HEK293 (cell line): ENCODE data around the gene LGR5.
A peak's percentile ranks its signal among the peaks of the same experiment; 100 is the strongest.
"Not testable (repeated sequence)": the region's sequence is repeated elsewhere in the genome, so short reads cannot be mapped to it uniquely, and the experiment has no call there.

Experiments used
- CTCF ChIA-PET: fragments of 350-600 bp; formaldehyde crosslinking; extraction: SDS; loops from one replicate; lab custom pipeline; 2021; ENCODE audit warnings: antibody characterized with exemption; lab: Yijun Ruan, JAX
- POLR2A ChIA-PET: fragments of 300-600 bp; formaldehyde crosslinking; extraction: SDS; loops from one replicate; lab custom pipeline; 2020; ENCODE audit warnings: antibody characterized with exemption, inconsistent platforms; lab: Yijun Ruan, JAX
- H3K27ac ChIP-seq: fragments of 200-500 bp; sonication (Bioruptor generic); 2 replicates; pipeline ENCODE4 v1.5.1; 2014; ENCODE audit warnings: low read depth, low read length, control low read depth, inconsistent platforms; ENCODE audit errors: extremely low read depth
- H3K36me3 ChIP-seq, 2 experiments: fragments of 200-500 bp in 1 of 2; sonication (Bioruptor generic) in 1 of 2; 1 replicate in 1 of 2; 2 replicates in 1 of 2; pipeline ENCODE4 v1.5.1; 2014 to 2017; ENCODE audit warnings: inconsistent platforms in 2 of 2, low read length in 2 of 2; ENCODE audit not compliant: control insufficient read depth in 2 of 2, insufficient read depth in 1 of 2
- H3K4me1 ChIP-seq: fragments of 200-500 bp; sonication (Bioruptor generic); 2 replicates; pipeline ENCODE4 v1.5.1; 2014; ENCODE audit warnings: mild to moderate bottlenecking, low read length, inconsistent platforms; ENCODE audit not compliant: control insufficient read depth, insufficient read depth
- H3K4me3 ChIP-seq: 2 replicates; pipeline ENCODE4 v1.5.1; 2011; ENCODE audit warnings: low read depth, mild to moderate bottlenecking, control low read depth, low read length, moderate library complexity
- H3K9me3 ChIP-seq: fragments of 200-500 bp; sonication (Bioruptor generic); 2 replicates; pipeline ENCODE4 v1.5.1; 2014; ENCODE audit warnings: low read depth, low read length, inconsistent platforms; ENCODE audit not compliant: control insufficient read depth, insufficient read depth
- GLIS1 ChIP-seq: fragments of 450-650 bp; formaldehyde crosslinking; IDR thresholded peaks from 2 replicates; pipeline ENCODE4 v1.5.1; 2016; ENCODE audit warnings: missing biosample characterization, missing genetic modification characterization
- PRDM1 ChIP-seq: fragments of 450-650 bp; formaldehyde crosslinking; IDR thresholded peaks from 2 replicates; pipeline ENCODE4; 2016; ENCODE audit warnings: missing biosample characterization, missing genetic modification characterization
- SP3 ChIP-seq: fragments of 450-650 bp; formaldehyde crosslinking; IDR thresholded peaks from 2 replicates; pipeline ENCODE4 v1.5.1; 2016; ENCODE audit warnings: missing biosample characterization, missing genetic modification characterization
- TRIM28 ChIP-seq: IDR thresholded peaks from 2 replicates; pipeline ENCODE4 v1.6.1; 2011; ENCODE audit warnings: low read length, control low read depth, borderline replicate concordance
- ZBTB17 ChIP-seq: fragments of 450-650 bp; formaldehyde crosslinking; IDR thresholded peaks from 2 replicates; pipeline ENCODE4 v1.5.1; 2016; ENCODE audit warnings: missing biosample characterization, missing genetic modification characterization
- ZBTB7A ChIP-seq: fragments of 450-650 bp; formaldehyde crosslinking; IDR thresholded peaks from 2 replicates; pipeline ENCODE4 v1.5.1; 2016; ENCODE audit warnings: low read depth, missing biosample characterization, missing genetic modification characterization
- ZNF10 ChIP-seq: fragments of 450-650 bp; formaldehyde crosslinking; IDR thresholded peaks from 2 replicates; pipeline ENCODE4 v1.5.1; 2017; ENCODE audit warnings: missing biosample characterization, missing genetic modification characterization
- ZNF114 ChIP-seq: fragments of 450-650 bp; formaldehyde crosslinking; IDR thresholded peaks from 2 replicates; pipeline ENCODE4 v1.5.0; 2017; ENCODE audit warnings: missing biosample characterization, missing genetic modification characterization
- ZNF146 ChIP-seq: fragments of 450-650 bp; formaldehyde crosslinking; IDR thresholded peaks from 2 replicates; pipeline ENCODE4 v1.5.1; 2016; ENCODE audit warnings: missing biosample characterization, missing genetic modification characterization
- ZNF16 ChIP-seq: fragments of 450-650 bp; formaldehyde crosslinking; IDR thresholded peaks from 2 replicates; pipeline ENCODE4 v1.5.1; 2016; ENCODE audit warnings: low read depth, missing biosample characterization, missing genetic modification characterization
- ZNF223 ChIP-seq: fragments of 450-650 bp; formaldehyde crosslinking; IDR thresholded peaks from 2 replicates; pipeline ENCODE4 v1.5.1; 2016; ENCODE audit warnings: missing biosample characterization, missing genetic modification characterization
- ZNF266 ChIP-seq: fragments of 450-650 bp; formaldehyde crosslinking; IDR thresholded peaks from 2 replicates; pipeline ENCODE4 v1.5.1; 2016; ENCODE audit warnings: missing biosample characterization, missing genetic modification characterization, low read depth
- ZNF335 ChIP-seq: fragments of 450-650 bp; formaldehyde crosslinking; conservative IDR thresholded peaks from 2 replicates; pipeline ENCODE4 v1.5.1; 2016; ENCODE audit warnings: missing biosample characterization, missing genetic modification characterization
- ZNF366 ChIP-seq: fragments of 450-650 bp; formaldehyde crosslinking; conservative IDR thresholded peaks from 2 replicates; pipeline ENCODE4 v1.5.1; 2016; ENCODE audit warnings: missing biosample characterization, missing genetic modification characterization
- ZNF580 ChIP-seq: fragments of 450-650 bp; formaldehyde crosslinking; IDR thresholded peaks from 2 replicates; pipeline ENCODE4 v1.5.1; 2016; ENCODE audit warnings: missing biosample characterization, missing genetic modification characterization
- ZNF629 ChIP-seq: fragments of 450-650 bp; formaldehyde crosslinking; IDR thresholded peaks from 2 replicates; pipeline ENCODE4 v1.5.1; 2017; ENCODE audit warnings: missing biosample characterization, missing genetic modification characterization
- ZNF654 ChIP-seq: fragments of 450-650 bp; formaldehyde crosslinking; IDR thresholded peaks from 2 replicates; pipeline ENCODE4 v1.5.1; 2016; ENCODE audit warnings: low read depth, missing biosample characterization, missing genetic modification characterization
- ZNF660 ChIP-seq: fragments of 450-650 bp; IDR thresholded peaks from 2 replicates; pipeline ENCODE4 v1.5.1; 2018; ENCODE audit warnings: missing biosample characterization, mild to moderate bottlenecking, missing genetic modification characterization
- ZNF792 ChIP-seq: fragments of 450-650 bp; formaldehyde crosslinking; IDR thresholded peaks from 2 replicates; pipeline ENCODE4 v1.5.1; 2016; ENCODE audit warnings: missing biosample characterization, missing genetic modification characterization
- ZSCAN18 ChIP-seq: fragments of 450-650 bp; formaldehyde crosslinking; IDR thresholded peaks from 2 replicates; pipeline ENCODE4 v1.5.1; 2016; ENCODE audit warnings: missing biosample characterization, missing genetic modification characterization

LGR5 gene

GRCh38 chr12:71555789-71556188 lies 116.2 kb downstream of the LGR5 start:
- CTCF ChIA-PET = interaction anchor here (0.6 kb wide), 1 partner anchor 80 kb away, joined by 3 read pairs; no protein-coding TSS in a partner anchor
- TF ChIP-seq ZNF580 = 0 out of 2 replicates have a peak, but pooled peaks have one; percentile 37
- peak; percentile 85 for TF ChIP-seq ZNF146
- TF ChIP-seq, all 188 proteins: peak for 2; not testable (repeated sequence) for 186
- H3K4me1 ChIP-seq, H3K9me3 ChIP-seq, H3K4me3 ChIP-seq, H3K36me3 ChIP-seq, POLR2A ChIA-PET, H3K27ac ChIP-seq: not testable (repeated sequence)

GRCh38 chr12:71556448-71556847 lies 116.8 kb downstream of the LGR5 start:
- no peak overlapping the region for H3K27ac ChIP-seq
- H3K36me3 ChIP-seq = no peaks in the 10 kb centered on the region; a peak in 1 of 3 replicates
- no peaks in the 10 kb centered on the region for H3K9me3 ChIP-seq
- POLR2A ChIA-PET = interaction anchor here (0.5 kb wide), 1 partner anchor 74 kb away, joined by 3 read pairs; no protein-coding TSS in a partner anchor
- TF ChIP-seq SP3 = no peak
- no peak for TF ChIP-seq ZNF10 (tag by site-specific recombination)
- no peak for TF ChIP-seq ZNF660 (tag by site-specific recombination)
- TF ChIP-seq ZNF16 (tag by site-specific recombination) = no peak
- no peak for TF ChIP-seq ZSCAN18
- TF ChIP-seq, all 188 proteins: peak for 0
- CTCF ChIA-PET = interaction anchor here (0.6 to 0.7 kb wide), 3 partner anchors 62 to 81 kb away, joined by 3 read pairs; no protein-coding TSS in a partner anchor
- Histone ChIP-seq H3K4me3 (no peak overlapping the region), H3K4me1 (0 out of 2 replicates have a peak, but pooled peaks cover 3% of the 10 kb centered on the region)

- TF ChIP-seq ZNF629 (peak; percentile 55; the same call in 1 of the 2 replicates), PRDM1 (tag by site-specific recombination) (0 out of 2 replicates have a peak, but pooled peaks have one; percentile 10), ZNF335 (tag by site-specific recombination) (peak; percentile 94), ZBTB17 (tag by site-specific recombination) (peak; percentile 38; the same call in 1 of the 2 replicates), ZBTB7A (tag by site-specific recombination) (no peak), GLIS1 (peak; percentile 29; the same call in 1 of the 2 replicates), ZNF223 (tag by site-specific recombination) (peak; percentile 65; the same call in 1 of the 2 replicates), ZNF654 (tag by site-specific recombination) (no peak), ZNF660 (tag by site-specific recombination) (0 out of 2 replicates have a peak, but pooled peaks have one; percentile 33), ZNF366 (tag by site-specific recombination) (0 out of 2 replicates have a peak, but pooled peaks have one; percentile 35)
- H3K27ac ChIP-seq = no peak overlapping the region
- H3K36me3 ChIP-seq = no peaks in the 10 kb centered on the region; a peak in 1 of 3 replicates
- 0 out of 2 replicates have a peak, but pooled peaks cover 3% of the 10 kb centered on the region for H3K4me1 ChIP-seq
- H3K9me3 ChIP-seq = no peaks in the 10 kb centered on the region
- no peak overlapping the region for H3K4me3 ChIP-seq
- POLR2A ChIA-PET = interaction anchor here (0.5 kb wide), 1 partner anchor 73 kb away, joined by 3 read pairs; no protein-coding TSS in a partner anchor
- CTCF ChIA-PET = interaction anchor here (0.7 kb wide), 2 partner anchors 63 to 80 kb away, joined by 3 read pairs; no protein-coding TSS in a partner anchor
Observed at GRCh38 chr12:71556875-71557274, 117.3 kb downstream of the LGR5 start.

GRCh38 chr12:71558445-71558844 lies 118.8 kb downstream of the LGR5 start:
- Histone ChIP-seq H3K4me1 (0 out of 2 replicates have a peak, but pooled peaks cover 3% of the 10 kb centered on the region), H3K27ac (no peak overlapping the region), H3K9me3 (no peaks in the 10 kb centered on the region), H3K4me3 (no peak overlapping the region), H3K36me3 (no peaks in the 10 kb centered on the region)
- ChIA-PET POLR2A (no interaction called here), CTCF (no interaction called here)
- TF ChIP-seq ZNF114 (tag by site-specific recombination) = no peak
- no peak for TF ChIP-seq TRIM28
- TF ChIP-seq ZNF266 (tag by site-specific recombination) = no peak
- TF ChIP-seq ZNF792 (tag by site-specific recombination) = no peak
